BE2C (cell line): ENCODE data around the gene PDE7B.

Experiments used
- DNase-seq: peaks from one replicate; pipeline ENCODE4 v3.0.0-alpha.2; 2020
- H3K27me3 ChIP-seq: fragments of 250-450 bp; sonication (Bioruptor Pico); 2 replicates; pipeline ENCODE4 v1.5.1; 2020; ENCODE audit warnings: mild to moderate bottlenecking
- H3K36me3 ChIP-seq: fragments of 250-450 bp; sonication (Bioruptor Pico); 2 replicates; pipeline ENCODE4 v1.5.1; 2020; ENCODE audit warnings: mild to moderate bottlenecking
- H3K4me1 ChIP-seq: fragments of 250-450 bp; sonication (Bioruptor Pico); 2 replicates; pipeline ENCODE4 v1.5.1; 2020
- H3K4me3 ChIP-seq: 2 replicates; pipeline ENCODE4 v1.5.1; 2011; ENCODE audit warnings: low read depth, low read length
- H3K9me3 ChIP-seq: fragments of 250-450 bp; sonication (Bioruptor Pico); 2 replicates; pipeline ENCODE4 v1.5.1; 2020
- TF ChIP-seq, protein P1 (sequence below): IDR thresholded peaks from 2 replicates; pipeline ENCODE4 v1.5.1; 2012; ENCODE audit warnings: mild to moderate bottlenecking, low read depth, low read length

Gene PDE7B

GRCh38 chr6:136037242-136037875 is 185.9 kb downstream of the PDE7B start:
- H3K4me1 ChIP-seq: no peaks in the 10 kb centered on the region
- H3K4me3 ChIP-seq: no peak overlapping the region
- TF ChIP-seq, protein P1, sequence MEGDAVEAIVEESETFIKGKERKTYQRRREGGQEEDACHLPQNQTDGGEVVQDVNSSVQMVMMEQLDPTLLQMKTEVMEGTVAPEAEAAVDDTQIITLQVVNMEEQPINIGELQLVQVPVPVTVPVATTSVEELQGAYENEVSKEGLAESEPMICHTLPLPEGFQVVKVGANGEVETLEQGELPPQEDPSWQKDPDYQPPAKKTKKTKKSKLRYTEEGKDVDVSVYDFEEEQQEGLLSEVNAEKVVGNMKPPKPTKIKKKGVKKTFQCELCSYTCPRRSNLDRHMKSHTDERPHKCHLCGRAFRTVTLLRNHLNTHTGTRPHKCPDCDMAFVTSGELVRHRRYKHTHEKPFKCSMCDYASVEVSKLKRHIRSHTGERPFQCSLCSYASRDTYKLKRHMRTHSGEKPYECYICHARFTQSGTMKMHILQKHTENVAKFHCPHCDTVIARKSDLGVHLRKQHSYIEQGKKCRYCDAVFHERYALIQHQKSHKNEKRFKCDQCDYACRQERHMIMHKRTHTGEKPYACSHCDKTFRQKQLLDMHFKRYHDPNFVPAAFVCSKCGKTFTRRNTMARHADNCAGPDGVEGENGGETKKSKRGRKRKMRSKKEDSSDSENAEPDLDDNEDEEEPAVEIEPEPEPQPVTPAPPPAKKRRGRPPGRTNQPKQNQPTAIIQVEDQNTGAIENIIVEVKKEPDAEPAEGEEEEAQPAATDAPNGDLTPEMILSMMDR: no peak

GRCh38 chr6:136037876-136038460 is 186.5 kb downstream of the PDE7B start:
- H3K4me3 ChIP-seq: no peak overlapping the region
- H3K27me3 ChIP-seq: no peaks in the 10 kb centered on the region
- TF ChIP-seq, protein P1: no peak
- DNase-seq: no peak
- H3K9me3 ChIP-seq: no peaks in the 10 kb centered on the region
- H3K4me1 ChIP-seq: no peaks in the 10 kb centered on the region
- no peaks in the 10 kb centered on the region for H3K36me3 ChIP-seq

More at GRCh38 chr6:136037242-136037875, 185.9 kb downstream of the PDE7B start:
- Histone ChIP-seq H3K9me3 (no peaks in the 10 kb centered on the region), H3K27me3 (no peaks in the 10 kb centered on the region), H3K36me3 (no peaks in the 10 kb centered on the region)
- DNase-seq: no peak

DNA sequence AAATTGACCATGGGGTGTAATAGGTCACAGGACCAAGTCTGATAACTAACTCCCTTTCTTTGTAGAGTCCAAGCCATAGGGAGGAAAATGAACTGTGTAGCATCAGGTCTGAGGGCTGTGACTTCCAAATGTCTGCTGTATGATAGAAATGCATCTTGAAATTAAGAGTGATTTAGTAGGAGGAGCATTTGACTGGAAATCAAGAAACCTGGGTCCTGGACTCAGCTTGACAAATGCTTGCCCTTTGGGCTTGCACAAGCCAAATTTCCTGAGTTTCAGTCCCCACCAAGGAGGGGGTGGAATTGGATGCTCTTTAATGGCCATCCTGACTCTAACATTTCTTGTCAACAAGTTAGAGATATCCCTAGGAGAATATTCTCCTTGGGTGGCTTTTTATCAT is 187.0 kb downstream of the PDE7B start:
- no peak for DNase-seq
- TF ChIP-seq, protein P1: no peak
- H3K36me3 ChIP-seq: no peaks in the 10 kb centered on the region
- H3K4me1 ChIP-seq: no peaks in the 10 kb centered on the region
- H3K27me3 ChIP-seq: no peaks in the 10 kb centered on the region
- no peaks in the 10 kb centered on the region for H3K9me3 ChIP-seq
- H3K4me3 ChIP-seq: no peak overlapping the region

- Histone ChIP-seq H3K27me3 (no peaks in the 10 kb centered on the region), H3K4me1 (no peaks in the 10 kb centered on the region), H3K9me3 (no peaks in the 10 kb centered on the region), H3K36me3 (no peaks in the 10 kb centered on the region), H3K4me3 (no peak overlapping the region)
- DNase-seq: no peak
- TF ChIP-seq, protein P1: no peak
Measured at GRCh38 chr6:136039185-136039584, 187.7 kb downstream of the PDE7B start.

DNA sequence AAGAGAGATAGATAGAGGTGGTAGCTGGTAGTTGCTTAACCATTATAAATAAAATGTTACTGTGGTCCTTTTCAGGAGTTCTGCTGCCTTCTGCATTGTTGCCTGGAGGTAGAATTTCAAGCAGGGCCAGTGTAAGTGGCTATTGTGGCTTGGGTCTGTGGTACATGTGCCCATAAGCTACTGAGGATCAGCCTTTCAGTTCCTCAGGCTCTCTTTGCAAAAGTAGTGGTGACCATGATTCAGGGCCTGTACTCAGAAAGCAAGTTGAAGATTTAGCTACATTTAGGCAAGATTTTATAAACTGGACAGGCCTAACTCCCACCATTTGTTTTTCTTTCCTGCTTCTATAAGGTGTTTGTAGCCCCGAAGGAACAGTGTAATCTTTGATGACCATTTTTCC is 199.0 kb downstream of the PDE7B start:
- Histone ChIP-seq H3K4me1 (no peaks in the 10 kb centered on the region), H3K9me3 (no peaks in the 10 kb centered on the region), H3K4me3 (no peak overlapping the region), H3K36me3 (no peaks in the 10 kb centered on the region), H3K27me3 (no peaks in the 10 kb centered on the region)
- TF ChIP-seq, protein P1: no peak
- no peak for DNase-seq

DNA sequence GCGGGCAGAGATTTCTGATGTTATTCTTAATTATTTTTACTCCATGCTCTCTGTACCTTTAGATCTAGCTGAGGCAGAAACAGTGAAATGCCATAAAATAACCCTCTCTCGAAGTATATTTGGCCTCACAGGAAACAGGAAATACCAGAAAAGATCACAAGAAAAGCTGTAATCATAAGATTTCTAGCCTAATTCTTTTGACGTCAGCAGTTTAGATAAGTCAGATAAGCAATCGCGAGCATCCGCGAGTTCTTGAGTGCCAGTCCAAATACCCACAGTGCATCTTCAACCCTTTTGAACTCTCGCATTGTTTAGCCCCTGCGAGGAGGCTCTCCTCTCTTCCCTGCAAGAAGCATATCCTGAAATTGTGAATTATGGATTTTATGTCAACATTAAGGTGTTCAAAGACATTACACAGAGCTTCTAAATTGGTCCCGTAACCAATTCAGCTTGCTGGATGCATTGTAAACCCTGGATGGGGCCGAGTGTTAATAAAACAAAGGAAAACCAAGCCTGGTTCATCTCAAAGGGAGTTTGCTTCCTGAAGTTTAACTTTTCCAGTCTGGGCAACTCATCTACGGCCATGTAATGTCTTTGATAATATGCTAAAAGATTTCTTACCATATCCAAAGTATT is 199.8 kb downstream of the PDE7B start:
- no peaks in the 10 kb centered on the region for H3K9me3 ChIP-seq
- TF ChIP-seq, protein P1: no peak
- H3K4me1 ChIP-seq: no peaks in the 10 kb centered on the region
- H3K36me3 ChIP-seq: no peaks in the 10 kb centered on the region
- H3K27me3 ChIP-seq: no peaks in the 10 kb centered on the region
- no peak for DNase-seq
- H3K4me3 ChIP-seq: no peak overlapping the region
